Mesenchymal stem cell (in vitro differentiated cells and primary cell): ENCODE measurements around the gene PECR.

Source experiments
- DNase-seq: peaks from one replicate; pipeline ENCODE4 v3.0.0-alpha.2; 2013
- H2AFZ ChIP-seq: one replicate; pipeline ENCODE4 v1.6.1; 2013; ENCODE audit warnings: low read depth, mild to moderate bottlenecking, control low read depth, inconsistent platforms, low read length, moderate library complexity
- H2AK5ac ChIP-seq: 2 replicates; pipeline ENCODE4 v1.6.1; 2013; ENCODE audit warnings: low read length, moderate library complexity, mild to moderate bottlenecking, inconsistent platforms; ENCODE audit not compliant: severe bottlenecking
- H2BK120ac ChIP-seq: one replicate; pipeline ENCODE4 v1.6.1; 2013; ENCODE audit warnings: low read depth, mild to moderate bottlenecking, inconsistent platforms, low read length, moderate library complexity
- H2BK12ac ChIP-seq, 2 experiments: one replicate each; pipeline ENCODE4 v1.6.1; 2013; ENCODE audit warnings: inconsistent platforms in 2 of 2, low read length in 2 of 2, mild to moderate bottlenecking in 2 of 2, moderate library complexity in 2 of 2, control low read depth in 1 of 2
- H2BK15ac ChIP-seq: one replicate; pipeline ENCODE4 v1.6.1; 2013; ENCODE audit warnings: mild to moderate bottlenecking, low read depth, inconsistent platforms; ENCODE audit not compliant: poor library complexity, severe bottlenecking
- H2BK5ac ChIP-seq: 2 replicates; pipeline ENCODE4 v1.6.1; 2013; ENCODE audit warnings: low read depth, mild to moderate bottlenecking, low read length, control low read depth, inconsistent platforms; ENCODE audit not compliant: poor library complexity, severe bottlenecking
- H3K14ac ChIP-seq, 2 experiments: one replicate each; pipeline ENCODE4 v1.6.1; 2013; ENCODE audit warnings: inconsistent platforms in 2 of 2, low read length in 2 of 2, control low read depth in 1 of 2, mild to moderate bottlenecking in 1 of 2, moderate library complexity in 1 of 2
- H3K18ac ChIP-seq, 2 experiments: one replicate each; pipeline ENCODE4 v1.6.1; 2013; ENCODE audit warnings: inconsistent platforms in 2 of 2, low read length in 2 of 2, control low read depth in 1 of 2, low read depth in 1 of 2, mild to moderate bottlenecking in 1 of 2
- H3K23ac ChIP-seq, 2 experiments: one replicate each; pipeline ENCODE4 v1.6.1; 2013; ENCODE audit warnings: inconsistent platforms in 2 of 2, low read length in 2 of 2, mild to moderate bottlenecking in 2 of 2, moderate library complexity in 2 of 2, control low read depth in 1 of 2
- H3K27ac ChIP-seq: 2 replicates; pipeline ENCODE4 v1.5.1; 2013; ENCODE audit warnings: mild to moderate bottlenecking, moderate library complexity, low read length, control low read depth, inconsistent platforms; ENCODE audit not compliant: poor library complexity, severe bottlenecking
- H3K27me3 ChIP-seq, 2 experiments: 2 replicates each; pipeline versions ENCODE4 v1.6.1 to v1.7.0; 2013; ENCODE audit warnings: low read length in 2 of 2, mild to moderate bottlenecking in 2 of 2, moderate library complexity in 2 of 2, control low read depth in 1 of 2, inconsistent platforms in 1 of 2; ENCODE audit not compliant: control insufficient read depth in 1 of 2, insufficient read depth in 1 of 2
- H3K36me3 ChIP-seq, 2 experiments: 2 replicates each; pipeline versions ENCODE4 v1.6.1 to v1.7.0; 2013; ENCODE audit warnings: low read length in 2 of 2, control low read depth in 1 of 2, inconsistent platforms in 1 of 2, low read depth in 1 of 2, mild to moderate bottlenecking in 1 of 2; ENCODE audit not compliant: insufficient read depth in 2 of 2, control insufficient read depth in 1 of 2
- H3K4ac ChIP-seq, 2 experiments: one replicate each; pipeline ENCODE4 v1.6.1; 2013; ENCODE audit warnings: inconsistent platforms in 2 of 2, low read length in 2 of 2, mild to moderate bottlenecking in 2 of 2, moderate library complexity in 2 of 2, control low read depth in 1 of 2, low read depth in 1 of 2
- H3K4me1 ChIP-seq: 2 replicates; pipeline ENCODE4 v1.6.1; 2013; ENCODE audit warnings: low read depth, low read length, control low read depth; ENCODE audit not compliant: control insufficient read depth, insufficient read depth
- H3K4me2 ChIP-seq: 2 replicates; pipeline ENCODE4 v1.6.1; 2013; ENCODE audit warnings: low read length, mild to moderate bottlenecking, inconsistent platforms; ENCODE audit not compliant: poor library complexity, severe bottlenecking
- H3K4me3 ChIP-seq, 2 experiments: 2 replicates each; pipeline versions ENCODE4 v1.5.1 to v1.7.0; 2013; ENCODE audit warnings: low read length in 2 of 2, mild to moderate bottlenecking in 2 of 2, control low read depth in 1 of 2, low read depth in 1 of 2; ENCODE audit not compliant: insufficient read depth in 1 of 2
- H3K79me1 ChIP-seq: replicated peaks from 2 replicates; pipeline ENCODE4 v1.6.1; 2013; ENCODE audit warnings: mild to moderate bottlenecking, control low read depth, low read length, inconsistent platforms; ENCODE audit not compliant: poor library complexity, severe bottlenecking
- H3K9ac ChIP-seq: 2 replicates; pipeline ENCODE4 v1.7.0; 2013; ENCODE audit warnings: mild to moderate bottlenecking, low read length, moderate library complexity
- H3K9me3 ChIP-seq: 2 replicates; pipeline ENCODE4 v1.7.0; 2013; ENCODE audit warnings: mild to moderate bottlenecking, low read length; ENCODE audit not compliant: control insufficient read depth
- H4K8ac ChIP-seq: one replicate; pipeline ENCODE4 v1.6.1; 2013; ENCODE audit warnings: inconsistent platforms, mild to moderate bottlenecking, low read length, moderate library complexity
- H4K91ac ChIP-seq: one replicate; pipeline ENCODE4 v1.6.1; 2013; ENCODE audit warnings: mild to moderate bottlenecking, low read length, inconsistent platforms
- WGBS: methylation state at CpG from one replicate; pipeline ENCODE4 v1.1.7; 2013; ENCODE audit warnings: mixed read lengths; 5-methylcytosine and 5-hydroxymethylcytosine counted together

Gene PECR

GRCh38 chr2:216051350-216051749, 30.3 kb downstream of the PECR start:
- Histone ChIP-seq H3K79me1 (no peaks in the 10 kb centered on the region), H3K27ac (no peak overlapping the region), H2BK12ac (no peak overlapping the region), H3K4me3 (no peak overlapping the region), H2BK120ac (no peak overlapping the region), H2AFZ (no peak overlapping the region), H3K4me1 (peaks cover 1% of the 10 kb centered on the region), H3K9me3 (no peaks in the 10 kb centered on the region), H3K23ac (no peak overlapping the region), H3K18ac (no peak overlapping the region), H3K27me3 (no peaks in the 10 kb centered on the region), H3K4me2 (no peak overlapping the region), H3K4ac (no peak overlapping the region), H3K9ac (no peak overlapping the region), H4K91ac (no peak overlapping the region), H3K36me3 (no peaks in the 10 kb centered on the region), H4K8ac (no peak overlapping the region), H3K14ac (no peak overlapping the region), H2BK15ac (no peak overlapping the region), H2BK5ac (no peak overlapping the region), H2AK5ac (no peak overlapping the region)
- 86% methylated on average over 3 of the region's 3 CpGs for WGBS
- DNase-seq, result no peak

GRCh38 chr2:216049452-216049851, 32.2 kb downstream of the PECR start:
- Histone ChIP-seq H4K91ac (no peak overlapping the region), H3K4ac (no peak overlapping the region), H2BK12ac (no peak overlapping the region), H3K14ac (no peak overlapping the region), H2BK120ac (no peak overlapping the region), H4K8ac (no peak overlapping the region), H3K18ac (no peak overlapping the region), H3K27me3 (no peaks in the 10 kb centered on the region), H3K4me2 (no peak overlapping the region), H2BK15ac (no peak overlapping the region), H3K4me1 (no peaks in the 10 kb centered on the region), H3K27ac (no peak overlapping the region), H3K79me1 (no peaks in the 10 kb centered on the region), H2AK5ac (no peak overlapping the region), H2AFZ (no peak overlapping the region), H3K4me3 (no peak overlapping the region), H3K23ac (no peak overlapping the region), H3K9me3 (no peaks in the 10 kb centered on the region), H3K36me3 (no peaks in the 10 kb centered on the region), H2BK5ac (no peak overlapping the region), H3K9ac (no peak overlapping the region)
- DNase-seq, result no peak
- WGBS, result 100% methylated on average over 1 of the region's 2 CpGs

- no peak overlapping the region for H3K18ac ChIP-seq
- H2BK12ac ChIP-seq, result no peak overlapping the region
- H3K23ac ChIP-seq, result no peak overlapping the region
- no peak overlapping the region for H2AK5ac ChIP-seq
- H4K91ac ChIP-seq, result no peak overlapping the region
- no peak overlapping the region for H3K27ac ChIP-seq
- no peaks in the 10 kb centered on the region for H3K79me1 ChIP-seq
- no peak overlapping the region for H4K8ac ChIP-seq
- H3K4me1 ChIP-seq, result no peaks in the 10 kb centered on the region
- 100% methylated on average over 1 of the region's 2 CpGs for WGBS
- no peak overlapping the region for H3K14ac ChIP-seq
- no peak overlapping the region for H3K4me2 ChIP-seq
- no peak overlapping the region for H2BK15ac ChIP-seq
- DNase-seq, result no peak
- H3K4ac ChIP-seq, result no peak overlapping the region
- H2AFZ ChIP-seq, result no peak overlapping the region
- no peak overlapping the region for H2BK120ac ChIP-seq
- no peaks in the 10 kb centered on the region for H3K36me3 ChIP-seq
- no peaks in the 10 kb centered on the region for H3K9me3 ChIP-seq
- H3K9ac ChIP-seq, result no peak overlapping the region
- no peaks in the 10 kb centered on the region for H3K27me3 ChIP-seq
- no peak overlapping the region for H3K4me3 ChIP-seq
- H2BK5ac ChIP-seq, result no peak overlapping the region
These were observed 34.2 kb downstream of the PECR start for GRCh38 chr2:216047397-216047796.

- H4K8ac ChIP-seq, result no peak overlapping the region
- no peaks in the 10 kb centered on the region for H3K79me1 ChIP-seq
- H3K9me3 ChIP-seq, result no peaks in the 10 kb centered on the region
- H4K91ac ChIP-seq, result no peak overlapping the region
- H2BK120ac ChIP-seq, result no peak overlapping the region
- no peak overlapping the region for H3K4me3 ChIP-seq
- H3K4me1 ChIP-seq, result no peaks in the 10 kb centered on the region
- no peak overlapping the region for H3K14ac ChIP-seq
- no peak overlapping the region for H3K4me2 ChIP-seq
- H3K4ac ChIP-seq, result no peak overlapping the region
- H3K23ac ChIP-seq, result no peak overlapping the region
- no peak overlapping the region for H3K27ac ChIP-seq
- H3K36me3 ChIP-seq, result no peaks in the 10 kb centered on the region
- H3K9ac ChIP-seq, result no peak overlapping the region
- no peak overlapping the region for H2AK5ac ChIP-seq
- H3K27me3 ChIP-seq, result no peaks in the 10 kb centered on the region
- DNase-seq, result no peak
- no peak overlapping the region for H3K18ac ChIP-seq
- H2BK12ac ChIP-seq, result no peak overlapping the region
- no peak overlapping the region for H2AFZ ChIP-seq
- no peak overlapping the region for H2BK5ac ChIP-seq
- no peak overlapping the region for H2BK15ac ChIP-seq
- 92% methylated on average over 4 of the region's 5 CpGs for WGBS
These were observed 36.6 kb downstream of the PECR start for GRCh38 chr2:216044883-216045486.
